ENCODE measurements around the gene PMM2.

Gene PMM2

DNA sequence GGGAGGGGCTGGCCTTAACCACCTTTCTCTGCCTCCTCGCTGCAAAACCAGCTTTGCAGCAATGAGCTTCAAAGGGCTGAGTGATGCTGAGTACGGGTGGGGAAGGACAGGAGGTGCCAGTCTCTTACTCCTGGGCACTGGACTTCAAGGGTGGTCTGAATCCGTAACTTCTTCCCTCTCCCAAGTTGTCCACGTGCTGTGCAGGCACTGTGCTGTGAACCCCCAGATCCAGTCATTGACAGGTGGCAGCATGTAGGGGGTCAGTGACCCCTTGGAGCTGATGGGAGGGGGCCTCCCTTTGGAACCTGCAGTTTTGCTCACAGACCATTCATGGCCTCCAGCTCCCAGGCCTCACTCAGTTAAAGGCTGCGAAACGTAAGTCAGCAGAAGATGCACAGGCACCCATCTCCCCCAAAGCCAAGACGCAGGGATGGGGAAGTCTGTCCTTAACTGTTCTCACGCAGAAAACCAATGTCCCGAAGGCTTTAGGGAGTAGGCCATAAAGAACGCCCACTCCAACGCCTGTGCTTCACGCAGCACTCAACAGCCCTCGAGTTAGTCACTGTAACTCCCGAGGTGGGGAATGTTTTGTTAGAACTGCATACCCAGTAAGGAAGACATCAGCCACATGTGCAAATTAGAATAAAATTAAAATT, 92.4 kb downstream of the PMM2 start:
- DNase-seq, result no peak

DNA sequence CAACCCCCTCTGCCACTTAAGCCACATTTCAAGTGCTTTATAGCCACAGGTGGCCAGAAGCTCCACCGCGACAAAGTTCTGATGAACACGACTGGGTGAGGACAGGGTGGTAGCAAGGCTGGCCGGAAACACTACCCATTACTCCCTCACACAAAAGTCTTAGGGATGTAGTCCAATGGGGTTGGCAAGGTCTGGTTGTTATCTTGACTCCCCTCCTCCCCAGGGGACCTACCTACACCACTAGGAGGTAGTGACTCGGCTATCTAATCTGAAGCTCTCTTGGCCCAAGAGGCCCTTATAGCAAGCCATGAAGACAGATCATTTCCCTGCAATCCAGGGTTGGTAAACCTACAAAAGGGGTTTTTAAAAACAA, 92.9 kb downstream of the PMM2 start:
- DNase-seq, result no peak

DNA sequence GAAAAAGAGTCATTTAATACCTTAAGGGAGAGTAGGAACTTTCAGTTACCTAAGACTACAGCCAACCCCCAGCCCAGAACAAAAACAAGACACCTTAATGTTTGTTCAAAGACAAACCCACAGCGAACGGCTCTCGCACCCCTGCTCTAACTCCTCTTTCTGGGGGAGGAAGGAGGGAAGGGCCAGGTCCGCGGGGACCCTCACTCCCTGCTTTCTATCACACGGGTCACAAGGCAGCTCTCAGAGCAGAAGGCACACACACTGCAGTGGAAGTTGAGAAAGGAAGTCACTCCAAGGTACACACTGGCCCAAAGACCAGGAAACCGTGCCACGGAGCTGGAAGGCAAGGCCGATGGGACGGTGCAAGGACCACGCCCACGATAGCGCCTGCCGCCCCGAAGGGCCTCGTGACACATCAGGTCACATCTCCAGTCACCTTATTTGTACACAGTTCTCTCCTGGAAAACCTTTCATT, 94.5 kb downstream of the PMM2 start:
- DNase-seq, result no peak

DNA sequence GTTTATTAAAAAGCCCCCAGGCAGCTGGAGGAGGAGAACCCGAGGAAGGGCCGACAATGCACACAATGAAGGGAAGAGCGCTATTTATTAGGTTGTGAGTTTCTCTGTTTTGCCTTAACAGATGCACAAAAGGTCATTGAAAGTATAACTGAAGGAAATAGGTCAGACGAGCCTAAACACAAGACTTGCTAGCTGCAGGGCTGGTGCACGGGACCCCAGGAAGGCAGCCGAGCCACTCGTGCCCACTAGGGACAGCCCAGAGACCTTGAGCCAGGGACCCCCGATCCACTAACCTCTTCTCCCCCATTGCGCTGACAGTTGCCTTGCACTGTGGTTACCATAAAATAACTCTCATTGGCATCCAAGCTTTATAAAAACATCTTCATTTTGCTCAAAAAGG, 95.8 kb downstream of the PMM2 start:
- no peak for DNase-seq

DNA sequence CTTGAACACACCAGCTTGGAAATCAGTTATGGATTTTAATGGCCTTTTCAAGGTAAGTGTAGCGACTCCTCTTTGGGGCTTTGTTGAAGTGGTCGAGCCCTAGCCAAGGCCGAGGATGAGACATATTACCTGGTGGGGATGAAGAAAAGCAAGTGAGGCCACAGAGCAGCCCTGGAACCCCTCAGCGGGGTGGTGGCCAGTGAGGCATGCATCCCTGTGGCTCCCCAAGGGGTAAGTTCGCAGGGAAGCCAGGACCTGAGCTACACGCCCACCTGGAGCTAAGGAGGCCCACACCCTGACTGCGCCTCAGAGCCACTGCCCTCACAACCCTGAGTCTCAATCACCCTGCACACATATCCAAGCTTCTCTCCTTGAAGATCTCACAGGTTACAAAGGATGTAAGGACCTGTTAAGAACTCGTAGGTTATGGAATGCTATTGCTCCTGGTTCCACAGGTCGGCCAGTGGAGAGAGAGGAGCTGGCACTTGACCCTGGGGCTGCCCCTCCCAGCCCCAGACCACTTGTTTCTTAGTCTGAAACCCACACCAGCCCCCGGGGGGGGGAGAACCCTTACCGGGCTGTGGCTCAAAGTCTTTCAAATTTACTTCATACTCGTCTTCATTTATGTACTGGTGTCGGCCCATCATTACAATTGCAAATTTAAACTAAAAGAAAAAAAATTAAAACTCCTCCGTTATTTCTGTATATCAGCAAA, 96.5 kb downstream of the PMM2 start:
- no peak for DNase-seq

DNA sequence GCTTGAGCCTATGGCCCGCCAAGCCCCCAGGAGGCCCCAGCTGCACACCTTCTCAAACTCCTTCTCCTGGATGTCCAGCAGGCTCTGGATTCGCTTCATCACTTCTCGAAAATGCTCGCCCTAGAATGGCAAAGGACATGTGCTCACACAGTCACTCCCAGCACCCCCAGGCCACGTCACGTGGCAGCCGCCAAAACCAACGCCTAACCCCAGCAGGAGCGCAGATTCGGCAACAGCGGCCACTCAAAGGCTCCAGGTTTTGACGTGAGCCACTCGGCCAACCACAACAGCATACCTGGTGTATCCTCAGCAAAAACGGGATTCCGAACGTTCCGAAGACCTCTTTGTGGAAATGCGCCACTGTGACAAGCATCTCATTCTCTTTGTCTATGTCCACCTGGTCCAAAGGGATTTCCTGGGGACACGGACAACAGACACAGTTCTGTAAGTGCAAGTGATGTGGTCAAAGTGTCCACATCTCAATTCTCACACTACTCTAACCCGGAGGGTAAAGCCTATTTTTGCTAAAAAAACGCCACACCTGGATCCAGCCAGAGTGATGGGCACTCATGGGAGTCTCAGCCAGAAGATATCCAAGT, 97.2 kb downstream of the PMM2 start:
- no peak for DNase-seq

DNA sequence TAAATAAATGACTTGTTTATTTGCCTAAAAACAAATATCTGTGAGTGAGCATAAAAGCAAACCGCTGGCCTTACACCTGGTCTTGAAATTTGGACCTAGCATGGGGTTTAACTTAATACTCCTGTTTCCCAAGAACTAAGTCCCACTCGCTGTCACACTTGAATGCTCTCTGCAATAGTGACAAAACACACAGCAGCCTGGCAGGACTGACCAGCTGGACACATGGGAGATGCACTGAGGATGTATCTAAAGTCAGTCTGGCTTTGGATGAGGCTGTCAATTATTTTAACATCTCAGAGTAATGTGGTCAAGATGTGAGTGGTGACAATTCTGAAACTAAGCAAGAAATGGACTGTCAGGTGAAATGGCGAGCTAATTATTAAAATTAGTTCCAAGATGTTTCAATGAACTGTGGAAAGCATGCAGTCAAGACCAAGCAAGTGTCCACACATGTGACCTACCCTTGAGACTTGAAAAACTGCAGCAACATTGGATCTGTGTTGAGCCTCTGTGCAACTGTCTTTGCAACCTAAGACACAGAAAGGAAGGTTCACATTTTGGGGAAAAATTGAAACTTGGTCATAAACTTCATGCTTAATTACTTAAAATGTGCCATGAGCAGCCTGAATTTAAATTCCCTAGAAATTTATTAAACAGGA, 101.2 kb downstream of the PMM2 start:
- no peak for DNase-seq

Data from NCI-H187 treated with DMSO at 0.1 percent for 48 hours (cell line).